ENCODE measurements around the gene AP4M1.

GRCh38 chr7:100063376-100063775 is 38.1 kb upstream of the AP4M1 start:
- TF ChIP-seq, protein P1, sequence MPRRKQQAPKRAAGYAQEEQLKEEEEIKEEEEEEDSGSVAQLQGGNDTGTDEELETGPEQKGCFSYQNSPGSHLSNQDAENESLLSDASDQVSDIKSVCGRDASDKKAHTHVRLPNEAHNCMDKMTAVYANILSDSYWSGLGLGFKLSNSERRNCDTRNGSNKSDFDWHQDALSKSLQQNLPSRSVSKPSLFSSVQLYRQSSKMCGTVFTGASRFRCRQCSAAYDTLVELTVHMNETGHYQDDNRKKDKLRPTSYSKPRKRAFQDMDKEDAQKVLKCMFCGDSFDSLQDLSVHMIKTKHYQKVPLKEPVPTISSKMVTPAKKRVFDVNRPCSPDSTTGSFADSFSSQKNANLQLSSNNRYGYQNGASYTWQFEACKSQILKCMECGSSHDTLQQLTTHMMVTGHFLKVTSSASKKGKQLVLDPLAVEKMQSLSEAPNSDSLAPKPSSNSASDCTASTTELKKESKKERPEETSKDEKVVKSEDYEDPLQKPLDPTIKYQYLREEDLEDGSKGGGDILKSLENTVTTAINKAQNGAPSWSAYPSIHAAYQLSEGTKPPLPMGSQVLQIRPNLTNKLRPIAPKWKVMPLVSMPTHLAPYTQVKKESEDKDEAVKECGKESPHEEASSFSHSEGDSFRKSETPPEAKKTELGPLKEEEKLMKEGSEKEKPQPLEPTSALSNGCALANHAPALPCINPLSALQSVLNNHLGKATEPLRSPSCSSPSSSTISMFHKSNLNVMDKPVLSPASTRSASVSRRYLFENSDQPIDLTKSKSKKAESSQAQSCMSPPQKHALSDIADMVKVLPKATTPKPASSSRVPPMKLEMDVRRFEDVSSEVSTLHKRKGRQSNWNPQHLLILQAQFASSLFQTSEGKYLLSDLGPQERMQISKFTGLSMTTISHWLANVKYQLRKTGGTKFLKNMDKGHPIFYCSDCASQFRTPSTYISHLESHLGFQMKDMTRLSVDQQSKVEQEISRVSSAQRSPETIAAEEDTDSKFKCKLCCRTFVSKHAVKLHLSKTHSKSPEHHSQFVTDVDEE (CRISPR knock-in tag; IDR thresholded peaks at IDR 0.05), result no peak
- TF ChIP-seq ESRRG (CRISPR knock-in tag; IDR thresholded peaks at IDR 0.05), result no peak
- TF ChIP-seq ZNF70 (CRISPR knock-in tag; IDR thresholded peaks at IDR 0.05), result no peak
